ENCODE measurements around the gene ATP5PO.
"Not testable (repeated sequence)": the region's sequence is repeated elsewhere in the genome, so short reads cannot be mapped to it uniquely, and the experiment has no call there.

ATP5PO gene

DNA sequence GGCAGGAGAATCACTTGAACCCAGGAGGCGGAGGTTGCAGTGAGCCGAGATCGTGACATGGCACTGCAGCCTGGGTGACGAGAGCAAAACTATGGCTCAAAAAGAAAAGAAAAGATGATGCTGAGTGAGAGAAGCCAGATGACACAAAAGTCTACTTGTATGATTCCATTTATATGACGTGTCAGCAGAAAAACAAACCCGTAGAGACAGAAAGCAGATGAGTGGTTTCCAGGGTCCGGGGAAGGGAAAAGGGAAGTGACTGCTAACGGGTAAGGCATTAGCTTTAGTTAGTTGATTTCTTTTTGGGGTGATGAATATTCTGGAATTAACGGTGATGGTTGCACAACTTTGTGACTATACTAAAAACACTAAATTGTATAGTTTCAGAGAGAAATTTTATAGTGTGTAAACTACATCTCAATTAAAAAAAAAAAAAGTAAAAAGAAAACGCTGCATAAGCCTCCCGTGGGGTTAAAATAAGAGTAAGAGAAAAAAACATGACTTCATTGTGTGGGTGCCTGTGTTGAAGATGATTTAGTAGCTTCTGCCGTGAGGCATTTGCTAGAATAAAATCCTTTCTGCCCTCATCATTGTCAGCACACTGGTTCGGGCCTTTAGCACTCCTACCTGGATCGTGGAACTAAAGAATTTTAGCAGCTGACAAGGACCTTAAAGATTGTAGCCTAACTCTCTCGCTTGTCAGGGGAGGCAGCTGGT, 24.7 kb upstream of the ATP5PO start:
- DNase-seq = no peak

DNA sequence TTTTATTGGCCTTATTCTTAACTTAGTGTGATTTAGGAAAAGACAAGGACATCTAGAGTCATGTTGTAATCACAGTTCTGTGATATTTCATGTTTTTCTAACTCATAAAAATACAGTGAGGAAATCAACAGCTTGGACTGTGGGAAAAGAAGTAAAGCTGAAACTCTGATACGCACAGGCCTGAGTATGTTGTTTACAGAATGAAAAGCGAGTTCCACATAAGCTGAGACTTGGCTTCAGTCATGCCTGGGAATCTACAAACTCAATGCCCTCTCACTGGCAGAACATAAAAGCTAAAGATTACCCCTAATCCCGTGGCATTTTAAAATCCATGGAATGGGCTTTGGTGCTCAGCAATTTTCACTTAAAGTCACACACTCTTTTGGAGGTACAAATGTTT, 23.6 kb upstream of the ATP5PO start:
- no peak for DNase-seq

DNA sequence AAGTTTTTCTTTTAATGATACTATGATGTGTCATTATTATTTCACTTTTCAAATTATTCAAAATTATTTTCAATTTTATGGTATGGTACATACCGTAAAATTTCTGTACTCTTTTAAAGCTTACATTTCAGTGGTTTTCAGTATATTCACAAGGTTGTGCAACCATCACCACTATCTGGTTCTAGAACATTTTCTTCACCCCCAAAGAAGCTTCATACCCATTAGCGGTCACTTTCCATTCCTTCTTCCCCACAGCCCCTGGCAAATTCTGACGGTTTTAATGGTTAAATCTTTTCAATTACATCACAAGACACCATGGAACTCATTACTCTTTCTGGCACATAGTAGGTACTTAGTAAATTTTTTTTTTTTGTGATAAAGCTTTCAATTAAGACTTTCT, 22.8 kb upstream of the ATP5PO start:
- no peak for DNase-seq

DNA sequence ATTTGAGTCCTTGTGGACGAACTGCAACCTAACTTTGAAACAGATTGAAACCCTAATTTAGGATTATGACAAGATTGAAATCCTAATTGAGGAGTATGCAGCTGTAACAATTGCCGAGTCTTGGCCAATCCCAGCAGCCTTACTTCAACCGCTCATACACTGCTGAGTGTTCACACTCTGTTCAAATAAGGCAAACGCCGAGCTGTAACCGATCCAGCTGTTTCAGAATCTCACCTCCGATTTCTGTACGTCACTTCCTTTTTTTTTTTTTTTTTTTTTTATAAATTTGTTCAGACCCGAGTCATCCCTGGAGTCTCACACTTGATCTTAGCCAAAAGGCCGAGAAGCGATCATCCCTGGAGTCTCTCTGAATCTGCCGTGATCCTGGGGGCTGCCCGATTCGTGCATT, 22.3 kb upstream of the ATP5PO start:
- no peak for DNase-seq

DNA sequence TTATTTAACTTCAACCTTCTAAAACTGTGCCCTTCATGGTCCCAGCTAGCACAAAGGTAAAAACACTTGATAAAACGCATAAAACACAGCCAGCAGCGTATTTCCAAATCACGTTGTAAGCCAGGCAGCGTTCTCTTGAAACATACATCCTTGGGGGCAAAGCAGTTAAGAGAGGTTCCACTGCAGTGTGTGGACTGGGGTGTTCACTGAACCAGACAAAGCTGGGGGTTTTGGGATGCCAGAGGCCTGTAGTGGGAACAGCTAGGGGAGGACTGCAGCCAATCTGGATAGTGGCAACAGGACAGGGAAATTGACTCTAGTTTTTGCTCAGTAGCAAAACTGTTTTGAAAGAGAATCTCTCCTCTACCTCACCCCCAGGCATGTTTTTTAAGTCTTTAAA, 21.5 kb upstream of the ATP5PO start:
- no peak for DNase-seq

DNA sequence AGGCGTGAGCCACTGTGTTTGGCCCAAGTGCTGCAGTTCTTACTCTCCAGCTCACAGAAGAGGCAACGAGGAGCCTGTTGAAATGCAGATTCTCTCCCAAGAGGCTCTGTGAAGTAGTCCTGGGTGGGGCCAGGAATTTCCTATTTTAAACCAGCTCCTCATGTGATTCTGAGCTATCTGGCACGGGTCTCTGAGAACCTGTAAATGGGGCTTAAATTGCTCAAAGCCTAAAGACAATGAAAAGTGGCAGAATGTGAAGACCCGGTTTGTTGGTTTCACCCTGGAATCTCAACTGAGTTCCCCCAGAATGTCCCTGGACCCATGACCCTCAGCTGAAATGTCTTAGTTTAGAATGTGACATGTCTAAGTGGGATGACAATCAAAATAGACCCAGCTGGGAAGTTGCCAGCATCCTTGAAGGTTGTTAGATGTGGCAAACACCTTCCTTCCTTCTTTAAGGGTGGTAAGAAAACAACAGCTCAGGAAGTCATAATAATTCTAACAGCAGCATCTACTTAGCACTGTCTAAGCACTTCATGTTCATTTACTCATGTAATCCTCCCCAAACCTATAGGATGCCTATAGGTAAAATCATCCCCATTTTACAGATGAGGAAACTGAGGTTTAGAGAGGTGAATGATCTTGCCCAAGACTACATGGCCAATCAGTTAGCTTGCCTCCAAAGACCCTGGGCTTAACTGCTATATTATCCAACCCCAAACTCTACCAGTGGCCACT, 20.9 kb upstream of the ATP5PO start:
- no peak for DNase-seq

DNA sequence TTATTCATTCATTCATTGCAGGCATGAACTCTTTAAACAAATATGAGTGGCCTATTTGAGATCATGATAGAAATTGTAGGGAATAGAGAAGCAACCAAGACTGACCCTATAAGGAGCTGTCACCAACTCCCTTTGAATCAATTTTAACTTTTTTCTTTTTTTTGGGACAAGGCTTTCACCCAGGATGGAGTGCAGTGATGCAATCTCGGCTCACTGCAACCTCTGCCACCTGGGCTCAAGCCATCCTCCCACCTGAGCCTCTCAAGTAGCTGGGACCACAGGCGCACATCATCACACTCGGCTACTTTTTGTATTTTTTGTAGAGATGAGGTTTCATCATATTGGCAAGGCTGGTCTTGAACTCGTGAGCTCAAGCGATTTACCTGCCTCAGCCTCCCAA, 17.1 kb upstream of the ATP5PO start:
- DNase-seq = no peak

DNA sequence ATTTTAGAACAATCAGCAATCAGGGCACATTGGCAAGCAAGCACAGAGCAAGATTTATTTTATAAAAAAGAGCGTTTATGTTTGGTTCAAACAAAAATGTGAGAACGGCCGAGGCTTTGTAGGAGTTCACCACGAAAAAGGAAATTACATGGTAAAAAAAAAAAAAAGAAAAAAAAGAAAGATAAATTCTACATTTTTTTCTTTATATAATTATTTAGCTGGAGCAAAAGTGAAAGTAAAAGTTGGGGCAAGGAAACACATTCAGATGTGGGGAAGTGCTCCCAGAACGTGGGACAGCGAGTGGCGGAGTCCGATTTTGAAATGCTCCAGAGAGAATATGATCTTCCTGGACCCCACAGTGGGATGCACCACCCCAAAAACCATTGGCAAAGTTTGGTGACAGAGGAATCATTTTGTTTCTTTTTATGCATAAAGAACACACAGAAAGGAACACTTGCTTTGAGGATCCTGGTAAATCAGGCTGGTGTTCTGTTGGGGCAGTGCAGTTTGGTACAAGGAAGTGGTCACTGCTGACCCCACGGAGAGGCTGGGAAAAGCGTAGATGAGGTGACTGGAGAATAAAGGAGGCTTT, 16.3 kb upstream of the ATP5PO start:
- peak; percentile 25 for DNase-seq

DNA sequence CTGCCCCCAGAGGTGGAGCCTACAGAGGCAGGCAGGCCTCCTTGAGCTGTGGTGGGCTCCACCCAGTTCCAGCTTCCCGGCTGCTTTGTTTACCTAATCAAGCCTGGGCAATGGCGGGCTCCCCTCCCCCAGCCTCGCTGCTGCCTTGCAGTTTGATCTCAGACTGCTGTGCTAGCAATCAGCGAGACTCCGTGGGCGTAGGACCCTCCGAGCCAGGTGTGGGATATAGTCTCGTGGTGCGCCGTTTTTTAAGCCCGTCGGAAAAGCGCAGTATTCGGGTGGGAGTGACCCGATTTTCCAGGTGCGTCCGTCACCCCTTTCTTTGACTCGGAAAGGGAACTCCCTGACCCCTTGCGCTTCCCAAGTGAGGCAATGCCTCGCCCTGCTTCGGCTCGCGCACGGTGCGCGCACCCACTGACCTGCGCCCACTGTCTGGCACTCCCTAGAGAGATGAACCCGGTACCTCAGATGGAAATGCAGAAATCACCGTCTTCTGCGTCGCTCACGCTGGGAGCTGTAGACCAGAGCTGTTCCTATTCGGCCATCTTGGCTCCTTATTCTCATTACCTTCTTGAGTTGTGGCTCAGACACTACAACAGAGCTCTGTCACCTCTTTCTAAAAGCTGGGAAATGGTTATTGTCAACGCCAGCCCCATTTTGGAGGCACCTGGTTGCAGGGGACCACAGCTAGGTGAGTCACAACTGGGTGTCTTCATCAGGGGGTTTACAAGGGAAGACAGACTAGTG, 15.6 kb upstream of the ATP5PO start:
- not testable (repeated sequence) for DNase-seq

DNA sequence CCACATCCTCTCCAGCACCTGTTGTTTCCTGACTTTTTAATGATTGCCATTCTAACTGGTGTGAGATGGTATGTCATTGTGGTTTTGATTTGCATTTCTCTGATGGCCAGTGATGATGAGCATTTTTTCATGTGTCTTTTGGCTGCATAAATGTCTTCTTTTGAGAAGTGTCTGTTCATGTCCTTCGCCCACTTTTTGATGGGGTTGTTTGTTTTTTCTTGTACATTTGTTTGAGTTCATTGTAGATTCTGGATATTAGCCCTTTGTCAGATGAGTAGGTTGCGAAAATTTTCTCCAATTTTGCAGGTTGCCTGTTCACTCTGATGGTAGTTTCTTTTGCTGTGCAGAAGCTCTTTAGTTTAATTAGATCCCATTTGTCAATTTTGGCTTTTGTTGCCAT, 10.6 kb upstream of the ATP5PO start:
- not testable (repeated sequence) for DNase-seq

DNA sequence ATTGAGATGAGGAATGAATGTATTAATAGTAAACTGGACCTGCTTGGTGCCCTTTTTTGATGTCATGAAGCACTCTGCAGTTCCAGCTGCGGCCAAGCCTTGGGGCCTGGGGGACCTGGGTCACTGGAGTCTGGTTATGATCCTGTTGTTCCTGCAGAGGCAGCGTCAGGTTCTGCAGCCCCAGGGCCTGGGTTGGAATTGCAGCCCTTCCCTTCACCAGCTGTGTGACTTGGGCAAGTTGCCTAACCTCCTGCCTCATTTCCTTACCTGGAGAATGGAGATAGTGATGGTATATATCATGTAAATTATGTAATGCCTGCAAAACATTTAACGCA, 9.1 kb upstream of the ATP5PO start:
- no peak for DNase-seq

DNA sequence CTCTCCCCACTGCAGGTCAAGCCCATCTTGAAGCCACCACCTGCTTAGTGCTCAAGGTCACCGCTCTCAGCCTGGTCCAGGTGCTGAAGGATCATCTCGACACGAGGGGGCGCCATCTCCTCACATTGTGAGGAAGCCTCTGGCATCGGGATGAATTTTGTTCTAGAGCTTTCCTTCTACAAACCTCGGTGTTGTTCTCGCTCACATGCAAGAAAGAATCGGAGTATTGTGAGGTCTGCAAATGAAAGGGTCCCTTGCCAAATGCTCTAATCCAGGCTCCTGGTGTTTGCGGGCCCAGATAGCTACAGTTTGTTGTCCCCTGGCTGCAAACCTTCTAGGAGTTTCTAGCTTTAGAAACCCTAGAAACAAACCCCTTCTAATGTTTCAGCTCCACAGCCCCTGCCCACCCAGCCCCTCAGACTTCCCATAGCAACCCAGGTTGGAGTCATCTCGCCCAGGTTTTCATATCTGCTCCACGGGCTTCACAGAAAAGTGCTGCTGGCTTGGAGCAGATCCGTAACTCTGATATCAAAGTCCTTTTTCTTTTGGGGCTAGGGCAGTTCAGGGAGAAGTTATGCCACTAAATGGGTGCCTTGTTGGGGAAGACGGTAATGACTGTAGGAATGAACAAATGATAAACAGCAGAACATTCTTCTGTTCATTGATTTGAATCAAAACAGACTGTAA, 8.6 kb upstream of the ATP5PO start:
- DNase-seq = peak; percentile 77

DNA sequence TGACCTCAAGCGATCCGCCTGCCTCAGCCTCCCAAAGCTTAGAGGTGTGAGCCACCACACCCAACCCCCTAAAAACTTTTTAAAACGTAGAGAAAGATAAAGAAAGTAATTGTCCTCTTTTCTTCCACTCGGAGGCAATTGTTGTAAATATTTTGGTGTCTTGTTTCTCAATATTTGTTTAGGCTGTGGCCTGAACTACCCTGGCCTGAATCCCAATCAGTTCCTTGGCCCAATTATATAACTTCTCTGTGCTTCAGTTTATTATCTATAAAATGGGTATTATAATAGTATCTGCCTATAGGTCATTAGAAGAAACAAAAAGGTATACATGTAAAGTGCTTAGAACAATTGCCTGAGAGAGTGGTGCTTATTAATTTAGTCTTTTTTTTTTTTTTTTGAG, 1.8 kb upstream of the ATP5PO start:
- no peak for DNase-seq

DNA sequence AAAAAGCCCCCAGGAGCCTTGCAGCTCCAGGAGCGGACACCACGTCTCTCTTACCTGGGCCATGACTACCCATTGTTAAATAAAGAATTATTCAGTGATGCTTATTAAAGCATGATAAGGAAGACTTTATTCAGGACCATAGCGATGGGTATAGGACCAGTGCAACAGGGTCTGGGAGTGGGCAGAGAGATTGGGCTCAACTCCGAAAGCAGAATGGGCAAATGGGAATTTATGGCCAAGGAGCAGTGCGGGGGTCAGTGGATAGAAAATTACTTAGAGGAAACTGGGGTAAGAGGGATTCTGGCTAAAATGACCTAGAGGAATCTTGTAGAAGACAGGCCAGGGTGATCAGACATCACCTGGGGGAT, 580 bp upstream of the ATP5PO start:
- no peak for DNase-seq

DNA sequence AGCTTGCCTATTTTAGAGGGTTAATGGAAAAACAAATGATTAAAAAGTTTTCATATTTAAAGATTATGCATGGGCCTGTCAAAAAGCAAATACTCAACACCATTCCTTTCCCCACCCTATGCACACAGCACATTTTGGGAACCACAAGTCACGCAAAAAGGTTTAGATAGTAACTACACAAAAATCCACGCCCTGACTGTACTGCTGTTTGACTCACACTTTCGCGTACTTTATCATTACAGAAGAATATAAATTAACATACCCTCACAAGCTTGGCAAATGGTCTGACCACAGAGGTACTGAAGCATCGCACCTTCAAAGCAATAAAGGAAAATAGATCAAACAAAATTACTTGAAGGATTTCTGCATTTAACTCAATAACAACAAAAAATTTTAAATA, 1.4 kb downstream of the ATP5PO start:
- no peak for DNase-seq

DNA sequence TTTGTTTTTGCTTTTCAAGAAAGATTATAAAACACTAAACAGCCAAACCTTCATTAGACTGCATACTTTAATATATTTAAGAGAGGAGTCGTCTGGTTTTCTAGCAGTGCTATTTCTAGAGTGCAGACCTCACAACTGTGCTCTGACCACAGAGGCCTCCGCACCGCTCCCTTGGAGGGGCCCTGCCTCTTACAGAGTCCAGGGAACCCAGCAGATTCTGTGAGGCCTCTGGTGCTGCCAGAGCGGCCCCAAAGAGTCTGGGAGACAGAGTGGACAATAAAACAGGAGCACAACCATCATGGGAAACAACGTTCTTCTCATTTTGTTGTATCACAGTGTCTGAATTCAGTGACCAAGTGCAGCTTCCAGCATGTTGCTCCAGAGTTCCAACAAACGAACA, 5.8 kb downstream of the ATP5PO start:
- DNase-seq = no peak

DNA sequence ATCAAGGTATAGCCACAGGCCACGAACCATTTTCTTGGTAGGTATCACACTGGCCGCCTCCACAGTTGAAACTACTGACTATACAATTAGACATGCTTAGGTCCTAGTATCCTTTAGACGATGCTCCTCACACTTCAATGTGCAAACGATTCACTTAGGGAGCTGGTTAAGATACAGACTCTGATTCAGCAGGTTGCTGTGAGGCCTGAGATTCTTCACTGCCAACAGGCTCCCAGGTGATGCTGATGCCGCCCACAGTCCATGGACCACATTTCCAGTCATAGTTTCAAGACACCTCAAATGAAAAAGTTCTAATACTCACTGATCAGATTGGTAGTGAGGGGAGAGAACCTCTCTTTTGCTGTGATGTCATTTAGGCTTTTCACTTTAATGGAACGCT, 6.8 kb downstream of the ATP5PO start:
- no peak for DNase-seq

DNA sequence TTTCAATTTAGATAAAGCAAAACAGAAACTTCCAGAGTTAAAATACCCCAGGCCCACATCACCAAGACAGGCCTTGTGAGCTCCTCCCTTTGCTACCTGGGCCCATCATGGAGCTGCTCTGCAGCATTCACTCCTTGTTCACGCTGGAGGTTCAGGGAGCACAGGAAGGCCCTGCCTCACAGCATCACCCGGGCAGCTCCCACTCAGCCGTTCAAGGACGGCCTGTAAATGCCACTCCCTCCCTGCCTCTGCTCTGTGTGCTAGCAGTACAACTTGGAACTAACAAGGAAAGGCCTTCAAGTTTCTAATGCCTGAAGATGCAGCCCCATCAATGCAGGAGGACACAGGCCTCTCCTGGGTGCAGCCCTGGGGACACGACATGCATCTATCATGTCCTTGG, 11.6 kb downstream of the ATP5PO start:
- no peak for DNase-seq

DNA sequence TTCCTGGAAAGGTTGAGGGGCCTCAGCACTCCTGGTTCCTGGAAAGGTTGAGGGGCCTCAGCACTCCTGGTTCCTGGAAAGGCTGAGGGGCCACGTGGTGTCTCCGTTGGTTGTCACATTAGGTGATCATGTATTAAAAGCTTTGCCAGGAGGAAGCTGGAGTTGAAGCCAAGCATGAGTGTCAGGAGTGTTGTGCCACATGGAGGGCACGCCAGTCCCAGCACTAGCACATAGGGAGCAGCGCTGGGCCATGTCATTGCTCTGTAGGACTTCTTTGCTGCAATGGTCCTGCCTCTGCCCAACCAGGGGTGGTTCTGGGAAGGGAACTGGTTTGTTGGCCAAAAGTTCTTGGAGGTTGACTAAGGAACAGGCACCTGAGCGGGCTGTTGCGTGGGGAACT, 13.3 kb downstream of the ATP5PO start:
- no peak for DNase-seq

DNA sequence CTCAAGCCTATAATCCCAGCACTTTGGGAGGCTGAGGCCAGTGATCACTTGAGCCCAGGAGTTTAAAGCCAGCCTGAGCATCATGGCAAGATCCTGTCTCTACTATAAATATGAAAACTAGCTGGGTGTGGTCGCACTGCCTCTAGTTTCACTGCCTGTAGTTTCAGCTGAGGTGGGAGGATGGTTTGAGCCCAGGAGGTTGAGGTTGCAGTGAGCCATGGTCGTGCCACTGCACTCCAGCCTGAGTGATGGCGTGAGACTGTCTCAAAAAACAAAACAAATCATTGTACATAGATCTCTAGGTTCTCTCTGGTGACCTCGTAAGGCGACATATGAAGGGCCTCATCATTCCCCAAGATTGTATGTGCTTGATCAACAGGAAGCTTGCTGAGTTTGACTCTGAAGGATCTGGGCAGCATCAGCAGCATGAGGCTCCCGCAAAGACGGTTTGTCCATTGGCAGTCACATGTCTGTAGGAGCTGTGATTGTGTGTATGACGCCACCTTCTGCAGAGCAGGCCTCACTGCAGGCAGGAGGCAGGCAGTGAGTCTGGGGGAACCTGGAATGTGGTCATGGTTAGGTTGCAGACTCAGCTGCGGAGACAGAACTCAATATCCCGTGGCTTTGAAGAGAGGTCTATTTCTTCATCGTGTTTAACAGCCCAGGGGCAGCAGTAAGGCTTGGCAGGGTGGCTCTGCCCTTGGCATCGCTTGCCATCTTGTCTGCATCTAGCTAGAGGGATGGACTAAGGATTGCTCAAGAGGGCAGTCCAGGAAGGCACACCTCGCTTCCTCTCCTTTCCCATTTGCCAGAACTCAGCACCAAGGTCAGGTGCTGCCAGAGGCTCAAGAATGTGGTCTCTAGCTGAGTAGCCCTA, 14.0 kb downstream of the ATP5PO start:
- DNase-seq = peak; percentile 65

DNA sequence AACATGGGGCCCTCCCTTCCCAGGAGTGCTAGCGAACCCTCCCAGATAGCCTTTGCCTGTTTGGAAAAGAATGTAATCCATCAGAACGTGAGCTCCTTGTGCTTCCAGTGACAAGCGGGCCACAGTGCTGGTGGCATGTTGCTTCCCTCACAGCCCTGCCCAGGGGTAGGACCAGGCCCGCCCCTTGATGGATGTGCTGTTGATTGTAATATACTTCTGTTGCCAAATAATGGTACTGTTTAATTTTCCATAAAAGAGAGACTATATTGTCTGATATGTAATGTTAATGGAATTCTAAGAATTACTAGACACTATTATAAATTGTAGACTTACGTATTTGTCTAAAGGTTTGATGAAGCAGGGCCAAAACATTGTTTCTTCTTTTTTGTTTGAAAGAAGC, 16.4 kb downstream of the ATP5PO start:
- peak; percentile 37 for DNase-seq

DNA sequence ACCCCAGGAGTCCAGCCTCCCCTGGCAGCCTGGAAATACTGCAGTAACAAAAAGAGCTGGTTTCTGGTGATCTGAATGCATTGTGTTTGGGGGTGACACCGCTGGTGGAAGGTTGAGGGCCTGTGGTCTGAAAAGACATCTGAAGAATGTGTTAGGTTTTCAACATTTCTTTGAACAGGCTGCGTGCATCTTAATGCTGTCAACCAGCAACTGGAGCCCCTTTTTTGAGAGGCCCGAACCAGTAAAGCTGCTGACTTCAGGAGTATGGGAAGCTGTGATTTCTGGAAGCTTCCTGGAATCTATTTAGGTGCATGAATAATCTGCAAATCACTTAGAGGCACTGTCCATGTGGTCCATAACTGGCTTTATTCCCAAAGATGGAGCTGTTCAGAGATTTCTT, 17.0 kb downstream of the ATP5PO start:
- DNase-seq = peak; percentile 39

All from EL (cell line).